ENCODE data around the gene OR7G1. TPM values are rescaled to one million over a fixed set of nuclear protein-coding genes. Genes with fewer than 3 reads are reported as not detected.

Gene OR7G1
- total and polyA plus RNA-seq, 2 of the 4 experiments (the other 2 are of a cell fraction): not detected

GRCh38 chr19:9065457-9066014, 50.0 kb downstream of the OR7G1 start:
- Histone ChIP-seq H3K23ac (ENCODE audit: low read depth, low read length) (no peak overlapping the region), H3K9ac (ENCODE audit: low read depth, low read length) (no peak overlapping the region), H3K79me1 (ENCODE audit: low read depth in 1 of 2, low read length in 2 of 2) (no peaks in the 10 kb centered on the region), H2BK120ac (ENCODE audit: low read depth, low read length) (no peak overlapping the region), H4K5ac (ENCODE audit: low read depth, low read length) (no peak overlapping the region), H3K4ac (ENCODE audit: low read depth, low read length) (no peak overlapping the region), H2AK9ac (replicated peaks; ENCODE audit: low read depth, low read length, poor library complexity) (no peak overlapping the region), H3K9me3 (ENCODE audit: control insufficient read depth, insufficient read depth, low read length) (peaks cover 22% of the 10 kb centered on the region; the same call in 1 of the 2 replicates), H2BK5ac (ENCODE audit: low read depth, low read length, poor library complexity, severe bottlenecking) (no peak overlapping the region), H3K27me3 (ENCODE audit: control insufficient read depth, insufficient read depth, low read length) (no peaks in the 10 kb centered on the region), H3K18ac (ENCODE audit: low read depth, low read length) (no peak overlapping the region), H4K91ac (ENCODE audit: insufficient read depth, low read depth, low read length) (no peak overlapping the region), H2BK20ac (ENCODE audit: low read depth, low read length) (no peak overlapping the region), H3K4me1 (ENCODE audit: control insufficient read depth, insufficient read depth, low read length) (no peaks in the 10 kb centered on the region), H3K36me3 (ENCODE audit: control insufficient read depth, insufficient read depth, low read length) (no peaks in the 10 kb centered on the region), H2BK15ac (ENCODE audit: low read depth, low read length) (no peak overlapping the region), H3K14ac (replicated peaks; ENCODE audit: low read depth, low read length) (no peak overlapping the region), H3K4me2 (ENCODE audit: low read depth, low read length) (no peak overlapping the region), H4K8ac (ENCODE audit: low read depth in 2 of 2, low read length in 2 of 2) (no peak overlapping the region), H2AK5ac (ENCODE audit: low read depth, low read length) (no peak overlapping the region), H3K9me1 (ENCODE audit: insufficient read depth, low read length) (no peaks in the 10 kb centered on the region), H3K27ac (ENCODE audit: insufficient read depth, low read length) (no peak overlapping the region), H2AFZ (replicated peaks; ENCODE audit: low read length, poor library complexity) (no peak overlapping the region), H3K56ac (ENCODE audit: extremely low read depth, insufficient read depth, low read length) (no peak overlapping the region), H3K4me3 (ENCODE audit: insufficient read depth, low read depth, low read length) (no peak overlapping the region), H4K20me1 (ENCODE audit: insufficient read depth, low read length) (no peaks in the 10 kb centered on the region)
- intact Hi-C loops (cut with micrococcal nuclease) (no loop called here), in situ Hi-C loops (cut with MboI; ENCODE audit: low sequenced_read_pairs) (no loop called here), dilution Hi-C loops (cut with HindIII; ENCODE audit: low sequenced_read_pairs, unreplicated experiment) (no loop called here)
- TF ChIP-seq CHD1 (IDR thresholded peaks at IDR 0.05; ENCODE audit: low read depth, low read length) (no peak), BHLHE40 (IDR thresholded peaks at IDR 0.05; ENCODE audit: low read depth, low read length) (no peak), CTCF (conservative IDR thresholded peaks at IDR 0.05; ENCODE audit: low read depth, low read length) (no peak), RFX5 (IDR thresholded peaks at IDR 0.05; ENCODE audit: low read depth, low read length) (no peak), RAD21 (IDR thresholded peaks at IDR 0.05; ENCODE audit: low read length) (no peak), FOS (IDR thresholded peaks at IDR 0.05; ENCODE audit: low read depth, low read length) (no peak), MAZ (IDR thresholded peaks at IDR 0.05; ENCODE audit: borderline replicate concordance, low read depth, low read length) (no peak)
- 25% methylated on average over 5 of the region's 12 CpGs; no CpG with 5 or more reads in 1 of the 2 experiments for WGBS, 2 experiments (ENCODE audit: extremely low coverage in 2 of 2, insufficient read length in 1 of 2)
- ChIA-PET POLR2A (ENCODE audit: unreplicated experiment) (no interaction called here), CTCF (no interaction called here)
- no TSS peak for BruUV-seq (replicated peaks)
- ATAC-seq (ENCODE audit: low read depth): no peak
- DNase-seq: no peak

Small RNAs within 50 kb of the gene (microRNA-seq; reads per million reads assigned to microRNA genes)
- gene OR1M4P (ENCODE audit: insufficient read depth, insufficient read length): not detected

Small RNAs within 50 kb of the gene (small RNA-seq; reads per million reads assigned to genes)
- gene OR1M4P: 0 reads per million in 5 experiments

Other genes starting within 250 kb of the OR7G1 start
- gene MUC16, start 105.4 kb downstream of the OR7G1 start, total RNA-seq (2012; rRNA removed): not detected in 2 replicates
- not detected in 2 replicates for gene MUC16, start 105.4 kb downstream of the OR7G1 start, polyA plus RNA-seq (2012; rRNA removed)
- gene OR1M1, start 28.7 kb downstream of the OR7G1 start, total RNA-seq (2012; rRNA removed): not detected in 2 replicates
- gene OR1M1, start 28.7 kb downstream of the OR7G1 start, polyA plus RNA-seq (2012; rRNA removed): not detected in 2 replicates
- gene OR7G2, start 8.3 kb downstream of the OR7G1 start, total RNA-seq (2012; rRNA removed): not detected in 2 replicates
- not detected in 2 replicates for gene OR7G2, start 8.3 kb downstream of the OR7G1 start, polyA plus RNA-seq (2012; rRNA removed)
- not detected in 2 replicates for gene OR7G3, start 11.2 kb upstream of the OR7G1 start, total RNA-seq (2012; rRNA removed)
- not detected in 2 replicates for gene OR7G3, start 11.2 kb upstream of the OR7G1 start, polyA plus RNA-seq (2012; rRNA removed)
- 16.4 and 17.6 TPM in 2 replicates for gene ZNF317, start 24.6 kb upstream of the OR7G1 start, total RNA-seq (2012; rRNA removed)
- gene ZNF317, start 24.6 kb upstream of the OR7G1 start, polyA plus RNA-seq (2012; rRNA removed): 12.3 and 13.0 TPM in 2 replicates
- gene OR7D2, start 63.2 kb upstream of the OR7G1 start, total RNA-seq (2012; rRNA removed): not detected in 2 replicates
- gene OR7D2, start 63.2 kb upstream of the OR7G1 start, polyA plus RNA-seq (2012; rRNA removed): not detected in 2 replicates
- not detected in 2 replicates for gene OR7D4, start 103.8 kb upstream of the OR7G1 start, total RNA-seq (2012; rRNA removed)
- gene OR7D4, start 103.8 kb upstream of the OR7G1 start, polyA plus RNA-seq (2012; rRNA removed): not detected in 2 replicates
- gene OR7E24, start 135.2 kb upstream of the OR7G1 start, total RNA-seq (2012; rRNA removed): not detected in 2 replicates
- gene OR7E24, start 135.2 kb upstream of the OR7G1 start, polyA plus RNA-seq (2012; rRNA removed): not detected in 2 replicates
- 7.2 and 7.3 TPM in 2 replicates for gene ZNF699, start 194.1 kb upstream of the OR7G1 start, total RNA-seq (2012; rRNA removed)
- gene ZNF699, start 194.1 kb upstream of the OR7G1 start, polyA plus RNA-seq (2012; rRNA removed): 1.3 and 1.5 TPM in 2 replicates
- 8.8 and 9.4 TPM in 2 replicates for gene ZNF559, start 208.4 kb upstream of the OR7G1 start, total RNA-seq (2012; rRNA removed)
- gene ZNF559, start 208.4 kb upstream of the OR7G1 start, polyA plus RNA-seq (2012; rRNA removed): 6.8 and 9.9 TPM in 2 replicates
- 0.83 and 1.1 TPM in 2 replicates for gene ZNF177, start 247.2 kb upstream of the OR7G1 start, total RNA-seq (2012; rRNA removed)
- 0.76 and 0.87 TPM in 2 replicates for gene ZNF177, start 247.2 kb upstream of the OR7G1 start, polyA plus RNA-seq (2012; rRNA removed)